HepG2 (cell line): ENCODE data around the gene DDOST. TPM values are rescaled to one million over a fixed set of nuclear protein-coding genes. Genes with fewer than 3 reads are reported as not detected.
A peak's percentile ranks its signal among the peaks of the same experiment; 100 is the strongest.

Source experiments
- FOXP1 ChIP-seq, 2 experiments: fragments of 450-650 bp in 1 of 2; IDR thresholded peaks; 2 replicates each; pipeline ENCODE4 v1.6.1; 2017 to 2018; ENCODE audit warnings: antibody characterized with exemption in 1 of 2
- FOXP4 ChIP-seq: sonication (generic); formaldehyde crosslinking; IDR thresholded peaks from 2 replicates; pipeline ENCODE4 v1.4.0; 2020; ENCODE audit warnings: missing genetic modification reagents
- KDM1A ChIP-seq: IDR thresholded peaks from 2 replicates; pipeline ENCODE4 v1.6.1; 2016; ENCODE audit warnings: missing compliant biosample characterization
- SKI ChIP-seq: fragments of 450-650 bp; IDR thresholded peaks from one replicate; pipeline ENCODE4 v1.6.1; 2018; ENCODE audit warnings: mild to moderate bottlenecking; ENCODE audit not compliant: partially characterized antibody
- SNAPC5 ChIP-seq: sonication (generic); formaldehyde crosslinking; IDR thresholded peaks from 2 replicates; pipeline ENCODE4 v1.8.1; 2023; ENCODE audit warnings: mild to moderate bottlenecking, missing genetic modification reagents, borderline replicate concordance
- ZBTB46 ChIP-seq: sonication (generic); formaldehyde crosslinking; IDR thresholded peaks from 2 replicates; pipeline ENCODE4 v1.4.0; 2020; ENCODE audit warnings: mild to moderate bottlenecking, missing genetic modification reagents, borderline replicate concordance
- ZNF362 ChIP-seq: sonication (generic); formaldehyde crosslinking; IDR thresholded peaks from 2 replicates; pipeline ENCODE4 v1.4.0; 2020; ENCODE audit warnings: missing genetic modification reagents, mild to moderate bottlenecking, borderline replicate concordance
- ZNF431 ChIP-seq: sonication (generic); formaldehyde crosslinking; IDR thresholded peaks from 2 replicates; pipeline ENCODE4 v1.9.0; 2022; ENCODE audit warnings: missing genetic modification reagents, low read depth, mild to moderate bottlenecking, borderline replicate concordance
- ZNF496 ChIP-seq: sonication (generic); formaldehyde crosslinking; IDR thresholded peaks from 2 replicates; pipeline ENCODE4 v1.8.1; 2023; ENCODE audit warnings: mild to moderate bottlenecking, moderate library complexity, missing genetic modification reagents; ENCODE audit not compliant: insufficient replicate concordance
- ZNF709 ChIP-seq: sonication (generic); formaldehyde crosslinking; IDR thresholded peaks from 2 replicates; pipeline ENCODE4 v1.5.0; 2020; ENCODE audit warnings: mild to moderate bottlenecking, missing genetic modification reagents
- polyA plus RNA-seq, 8 experiments: library from polyadenylated mRNA; depleted of rRNA in 3 of 8; stranded (reverse) in 7 of 8; unstranded in 1 of 8; fragments of >200 nt; fragmentation: Illumina TruSeq in 4 of 8; extraction: Trizol in 4 of 8; gene quantifications; 2 replicates each; pipeline versions ENCODE4 v1.2.1 to v1.2.3, GENCODE V29; 2011 to 2016; ENCODE audit warnings: low read depth in 4 of 8, missing spikeins in 1 of 8, mixed read lengths in 1 of 8; ENCODE audit not compliant: insufficient read depth in 1 of 8
- total RNA-seq, 5 experiments: library from RNA; depleted of rRNA; stranded (reverse); fragments of >200 nt; fragmentation: Illumina TruSeq; extraction: Trizol; gene quantifications; 2 replicates each; pipeline ENCODE4 v1.2.3, GENCODE V29; 2016; ENCODE audit warnings: low read depth in 1 of 5

DDOST gene
- total and polyA plus RNA-seq, 2 of the 13 experiments (the other 11 are each of a cell fraction or from before 2014, with no cell fraction given), result 335 to 494 TPM

- TF ChIP-seq ZNF362 (CRISPR knock-in tag), result no peak; the same call in 1 of the 2 replicates
- TF ChIP-seq KDM1A (CRISPR knock-in tag), result peak; percentile 67; the same call in 1 of the 2 replicates
- no peak for TF ChIP-seq FOXP1 (IDR thresholded peaks at IDR 0.05)
- peak; percentile 34; the same call in 1 of the 2 replicates for TF ChIP-seq FOXP1 (CRISPR knock-in tag; IDR thresholded peaks at IDR 0.05)
- TF ChIP-seq ZNF496 (CRISPR knock-in tag), result no peak
- no peak for TF ChIP-seq ZBTB46
- no peak for TF ChIP-seq SNAPC5 (CRISPR knock-in tag)
- no peak for TF ChIP-seq SKI
- TF ChIP-seq ZNF431 (CRISPR knock-in tag), result no peak
- peak; percentile 68; the same call in 1 of the 2 replicates for TF ChIP-seq FOXP4 (CRISPR knock-in tag)
- no peak for TF ChIP-seq ZNF709
Measured at GRCh38 chr1:20689645-20690056, 28.5 kb upstream of the DDOST start (continued).
